Loucy (cell line): ENCODE data around the gene COLGALT1.
A peak's percentile ranks its signal among the peaks of the same experiment; 100 is the strongest.

Source experiments
- H2AFZ ChIP-seq: fragments of 200-600 bp; sonication (generic); 2 replicates; pipeline ENCODE4 v1.6.0; 2016; ENCODE audit warnings: antibody characterized with exemption, mild to moderate bottlenecking, low read length, moderate library complexity
- H3F3A ChIP-seq: fragments of 200-600 bp; 2 replicates; pipeline ENCODE4 v1.6.0; 2016; ENCODE audit warnings: antibody characterized with exemption, low read depth, mild to moderate bottlenecking
- H3K27me3 ChIP-seq: fragments of 200-600 bp; sonication (generic); 2 replicates; pipeline ENCODE4 v1.6.1; 2014; ENCODE audit warnings: low read length, mild to moderate bottlenecking; ENCODE audit not compliant: insufficient read depth, poor library complexity, severe bottlenecking
- H3K36me3 ChIP-seq: fragments of 200-600 bp; sonication (generic); 2 replicates; pipeline ENCODE4 v1.6.1; 2016; ENCODE audit warnings: low read length; ENCODE audit not compliant: insufficient read depth
- H3K4me1 ChIP-seq: fragments of 200-600 bp; sonication (generic); 2 replicates; pipeline ENCODE4 v1.5.1; 2014; ENCODE audit warnings: low read length, mild to moderate bottlenecking; ENCODE audit not compliant: insufficient read depth, poor library complexity, severe bottlenecking
- H3K4me2 ChIP-seq: fragments of 200-600 bp; sonication (generic); 2 replicates; pipeline ENCODE4 v1.6.0; 2014; ENCODE audit warnings: antibody characterized with exemption, low read length, low read depth, mild to moderate bottlenecking; ENCODE audit not compliant: poor library complexity, severe bottlenecking
- H3K4me3 ChIP-seq: fragments of 200-600 bp; sonication (generic); 2 replicates; pipeline ENCODE4 v1.5.1; 2014; ENCODE audit warnings: low read length, mild to moderate bottlenecking, mixed read lengths; ENCODE audit not compliant: poor library complexity, severe bottlenecking
- H3K79me2 ChIP-seq: fragments of 200-600 bp; sonication (generic); 2 replicates; pipeline ENCODE4 v1.6.1; 2014; ENCODE audit warnings: low read length; ENCODE audit not compliant: insufficient read depth
- H3K9ac ChIP-seq: fragments of 200-600 bp; sonication (generic); 2 replicates; pipeline ENCODE4 v1.6.0; 2014; ENCODE audit warnings: mild to moderate bottlenecking, low read depth, low read length, moderate library complexity; ENCODE audit not compliant: poor library complexity, severe bottlenecking
- H3K9me2 ChIP-seq: fragments of 200-600 bp; sonication (generic); replicated peaks from 2 replicates; pipeline ENCODE4 v1.6.1; 2016; ENCODE audit warnings: low read depth, low read length, mixed read lengths
- H3K9me3 ChIP-seq: fragments of 200-600 bp; sonication (generic); 2 replicates; pipeline ENCODE4 v1.6.1; 2014; ENCODE audit warnings: mild to moderate bottlenecking, antibody characterized with exemption, low read length, low read depth; ENCODE audit not compliant: insufficient read depth
- H4K20me1 ChIP-seq: fragments of 200-600 bp; sonication (generic); 2 replicates; pipeline ENCODE4 v1.6.0; 2014; ENCODE audit warnings: antibody characterized with exemption, low read length, mild to moderate bottlenecking; ENCODE audit not compliant: insufficient read depth, poor library complexity, severe bottlenecking
- CTCF ChIP-seq: fragments of 200-600 bp; sonication (generic); conservative IDR thresholded peaks from 2 replicates; pipeline ENCODE4 v1.5.1; 2014; ENCODE audit warnings: mild to moderate bottlenecking, antibody characterized with exemption, low read length
- EZH2phosphoT487 ChIP-seq: fragments of 200-600 bp; IDR thresholded peaks from 2 replicates; pipeline ENCODE4 v1.6.1; 2018; ENCODE audit warnings: antibody characterized with exemption, mild to moderate bottlenecking, moderate library complexity, borderline replicate concordance

Gene COLGALT1

DNA sequence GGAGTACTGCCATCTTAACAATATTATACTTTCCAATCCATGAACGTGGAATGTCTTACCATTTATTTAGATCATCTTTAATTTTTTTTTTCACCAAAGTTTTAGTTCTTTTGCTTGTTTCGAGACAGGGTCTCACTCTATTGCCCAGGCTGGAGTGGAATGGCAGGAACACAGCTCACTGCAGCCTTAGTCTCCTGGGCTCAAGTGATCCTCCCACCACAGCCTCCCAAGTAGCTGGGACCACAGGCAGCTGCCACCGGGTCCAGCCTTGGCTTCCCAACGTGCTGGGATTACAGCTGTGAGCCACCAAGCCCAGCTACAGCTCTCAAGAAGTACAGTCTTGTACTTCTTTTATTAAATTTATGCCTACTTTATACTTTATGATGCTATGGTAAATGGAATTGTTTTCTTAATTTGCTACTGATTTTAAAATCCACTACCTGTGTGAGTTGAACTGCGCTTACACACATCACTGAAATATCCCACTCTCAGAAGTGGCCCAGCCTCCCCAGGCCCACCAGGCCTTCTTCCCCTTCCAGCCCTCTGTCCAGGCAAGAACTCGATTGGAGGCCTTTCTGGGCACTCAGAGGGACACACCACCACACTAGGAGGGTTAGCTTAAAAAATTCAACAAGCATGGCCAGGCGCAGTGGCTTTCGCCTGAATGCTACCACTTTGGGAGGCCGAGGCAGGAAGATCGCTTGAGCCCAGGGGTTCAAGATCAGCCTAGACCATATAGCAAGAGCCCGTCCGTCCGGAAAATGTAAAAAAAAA lies 45.0 kb upstream of the COLGALT1 start:
- peaks cover 26% of the 10 kb centered on the region for H3K4me1 ChIP-seq
- H3K27me3 ChIP-seq: no peaks in the 10 kb centered on the region
- peaks cover 17% of the 10 kb centered on the region for H4K20me1 ChIP-seq
- no peaks in the 10 kb centered on the region for H3K9me3 ChIP-seq
- TF ChIP-seq CTCF: no peak
- TF ChIP-seq EZH2phosphoT487: no peak
- H3K79me2 ChIP-seq: peaks cover 45% of the 10 kb centered on the region
- peak overlapping the region; percentile 94 for H3K9ac ChIP-seq
- peak overlapping the region; percentile 84 for H3K4me3 ChIP-seq
- peak overlapping the region; percentile 100 for H3K4me2 ChIP-seq
- no peaks in the 10 kb centered on the region for H3K36me3 ChIP-seq
- H3F3A ChIP-seq: no peaks in the 10 kb centered on the region
- no peak overlapping the region for H2AFZ ChIP-seq
- H3K9me2 ChIP-seq: no peaks in the 10 kb centered on the region

DNA sequence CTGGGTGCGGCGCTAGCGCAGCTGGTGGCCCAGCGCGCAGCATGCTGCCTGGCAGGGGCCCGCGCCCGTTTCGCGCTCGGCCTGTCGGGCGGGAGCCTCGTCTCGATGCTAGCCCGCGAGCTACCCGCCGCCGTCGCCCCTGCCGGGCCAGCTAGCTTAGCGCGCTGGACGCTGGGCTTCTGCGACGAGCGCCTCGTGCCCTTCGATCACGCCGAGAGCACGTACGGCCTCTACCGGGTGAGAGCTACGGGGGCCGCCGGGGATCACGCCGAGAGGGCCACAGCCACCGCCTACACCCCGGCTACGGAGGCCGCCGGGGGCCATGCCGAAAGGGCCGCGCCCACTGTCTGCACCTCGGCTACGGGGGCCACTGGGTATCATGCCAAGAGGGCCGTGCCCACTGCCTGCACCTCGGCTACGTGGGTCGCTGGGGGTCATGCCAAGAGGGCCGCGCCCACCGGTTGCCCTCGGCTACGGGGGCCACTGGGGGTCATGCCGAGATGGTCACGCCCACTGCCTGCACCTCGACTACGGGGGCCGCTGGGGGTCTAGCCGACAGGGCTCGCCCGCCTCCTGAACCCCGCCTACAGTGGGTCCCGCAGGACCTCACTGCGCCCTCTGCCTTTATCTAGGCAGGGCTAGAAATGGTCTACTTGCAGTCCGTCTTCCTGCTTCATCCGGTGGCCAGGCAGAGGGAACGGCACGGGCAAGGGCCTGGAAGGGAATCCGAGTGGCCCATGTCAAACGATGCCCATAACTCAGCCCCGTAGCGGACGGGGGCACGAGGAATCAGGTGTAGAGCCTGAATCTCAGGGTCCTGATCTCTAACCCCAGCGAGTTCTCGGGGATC lies 43.5 kb upstream of the COLGALT1 start:
- Histone ChIP-seq H3F3A (no peaks in the 10 kb centered on the region), H3K27me3 (no peaks in the 10 kb centered on the region), H3K4me3 (peak overlapping the region; percentile 84), H3K4me2 (peak overlapping the region; percentile 86), H3K9ac (peak overlapping the region; percentile 94), H2AFZ (peak overlapping the region; percentile 53), H3K36me3 (no peaks in the 10 kb centered on the region), H3K79me2 (peaks cover 45% of the 10 kb centered on the region), H3K9me2 (no peaks in the 10 kb centered on the region), H4K20me1 (peaks cover 17% of the 10 kb centered on the region), H3K4me1 (peaks cover 26% of the 10 kb centered on the region), H3K9me3 (no peaks in the 10 kb centered on the region)
- peak; percentile 50 for TF ChIP-seq CTCF
- TF ChIP-seq EZH2phosphoT487: no peak

DNA sequence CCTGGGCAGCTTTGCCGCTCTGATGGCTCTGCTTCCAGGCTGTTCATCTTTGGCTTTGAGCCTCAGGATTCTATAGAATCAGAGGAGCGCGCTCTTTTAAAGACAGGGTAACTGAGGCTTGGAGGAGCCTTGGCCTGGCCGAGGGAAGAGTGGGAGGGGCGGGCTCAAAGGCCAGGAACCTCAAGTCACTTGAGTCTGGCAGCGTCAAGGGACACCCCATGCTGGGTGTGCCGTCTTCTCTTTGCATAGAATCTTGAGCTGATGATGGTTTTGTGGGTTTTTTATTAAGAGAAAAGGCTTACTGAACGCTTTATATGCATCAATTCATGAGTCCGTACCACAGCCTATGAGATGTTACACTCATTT lies 42.9 kb upstream of the COLGALT1 start:
- Histone ChIP-seq H3F3A (no peaks in the 10 kb centered on the region), H3K4me3 (peak overlapping the region; percentile 84), H3K9ac (peak overlapping the region; percentile 94), H3K9me3 (peaks cover under 1% of the 10 kb centered on the region; the same call in 1 of the 2 replicates), H3K4me2 (peak overlapping the region; percentile 86), H3K79me2 (peaks cover 45% of the 10 kb centered on the region), H4K20me1 (peaks cover 17% of the 10 kb centered on the region), H2AFZ (peak overlapping the region; percentile 53), H3K36me3 (no peaks in the 10 kb centered on the region; the same call in 1 of the 2 replicates), H3K9me2 (no peaks in the 10 kb centered on the region), H3K4me1 (peaks cover 26% of the 10 kb centered on the region), H3K27me3 (no peaks in the 10 kb centered on the region)
- TF ChIP-seq EZH2phosphoT487 (no peak), CTCF (0 out of 2 replicates have a peak, but pooled peaks have one; percentile 8)
